ENCODE measurements around the gene GPSM3. TPM values are rescaled to one million over a fixed set of nuclear protein-coding genes. Genes with fewer than 3 reads are reported as not detected.
A peak's percentile ranks its signal among the peaks of the same experiment; 100 is the strongest.

The GPSM3 gene
- total and polyA plus RNA-seq, 2 of the 13 experiments (the other 11 are each of a cell fraction or from before 2014, with no cell fraction given): 0.18 to 6.2 TPM

DNA sequence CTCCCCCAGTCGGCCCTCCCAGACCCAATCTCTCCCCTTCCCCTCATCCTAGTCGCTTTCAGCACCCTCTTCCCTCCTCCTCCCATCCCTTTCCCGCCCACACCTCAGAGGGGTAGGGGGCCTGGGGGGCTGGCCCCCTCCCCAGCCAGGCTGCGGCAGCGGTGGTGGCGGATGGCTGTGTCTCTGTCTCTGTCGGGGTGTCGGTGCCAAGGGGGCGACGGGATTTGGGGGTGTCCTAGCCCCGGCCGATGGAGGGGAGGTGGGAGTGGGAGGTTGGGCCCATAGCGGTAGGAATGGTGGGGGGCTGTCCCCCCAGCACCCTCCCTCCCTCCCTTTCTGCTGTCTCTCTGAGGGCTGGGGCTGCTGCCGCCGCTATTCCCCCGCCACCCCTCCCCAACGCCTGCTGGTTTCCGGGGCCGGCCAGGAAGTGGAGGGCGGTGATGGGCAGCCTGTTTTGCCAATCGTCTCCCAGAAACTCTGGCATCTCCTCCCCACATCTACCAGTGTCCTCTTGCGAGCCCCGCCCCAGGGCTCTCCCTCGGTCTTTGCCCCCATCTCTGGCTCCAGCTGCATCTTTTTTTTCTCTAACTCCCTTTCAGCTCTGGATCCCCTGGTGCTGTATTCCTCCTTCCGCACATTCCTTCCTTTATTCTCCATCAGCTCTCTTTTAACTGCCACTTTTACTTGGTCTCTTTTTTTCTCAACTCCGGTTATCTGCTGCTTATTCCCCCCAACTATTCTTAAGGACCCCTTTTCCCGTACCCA, 16.6 kb downstream of the GPSM3 start, which contains the start of gene AGPAT1 (continued):
- peak; percentile 57; the same call in 1 of the 2 replicates for TF ChIP-seq ARNTL (CRISPR knock-in tag; IDR thresholded peaks at IDR 0.05)
- TF ChIP-seq ZNF562 (CRISPR knock-in tag; IDR thresholded peaks at IDR 0.05; ENCODE audit: borderline replicate concordance): no peak
- TF ChIP-seq ZNF549 (CRISPR knock-in tag; IDR thresholded peaks at IDR 0.05): no peak
- no peak for TF ChIP-seq PHF21A (CRISPR knock-in tag; IDR thresholded peaks at IDR 0.05)
- peak; percentile 70 for TF ChIP-seq HNRNPH1 (optimal IDR thresholded peaks at IDR 0.05; ENCODE audit: low read depth, low read length)
- TF ChIP-seq HIVEP1 (CRISPR knock-in tag; IDR thresholded peaks at IDR 0.05): peak; percentile 83
- TF ChIP-seq ZNF44 (CRISPR knock-in tag; IDR thresholded peaks at IDR 0.05): no peak
- peak; percentile 61; the same call in 1 of the 2 replicates for TF ChIP-seq ZFX (CRISPR knock-in tag; IDR thresholded peaks at IDR 0.05; ENCODE audit: low read depth)
- TF ChIP-seq ZNF816 (CRISPR knock-in tag; IDR thresholded peaks at IDR 0.05; ENCODE audit: borderline replicate concordance): no peak
- peak; percentile 59; the same call in 1 of the 2 replicates for TF ChIP-seq KDM3A (CRISPR knock-in tag; IDR thresholded peaks at IDR 0.05; ENCODE audit: low read depth)
- TF ChIP-seq, protein P1, sequence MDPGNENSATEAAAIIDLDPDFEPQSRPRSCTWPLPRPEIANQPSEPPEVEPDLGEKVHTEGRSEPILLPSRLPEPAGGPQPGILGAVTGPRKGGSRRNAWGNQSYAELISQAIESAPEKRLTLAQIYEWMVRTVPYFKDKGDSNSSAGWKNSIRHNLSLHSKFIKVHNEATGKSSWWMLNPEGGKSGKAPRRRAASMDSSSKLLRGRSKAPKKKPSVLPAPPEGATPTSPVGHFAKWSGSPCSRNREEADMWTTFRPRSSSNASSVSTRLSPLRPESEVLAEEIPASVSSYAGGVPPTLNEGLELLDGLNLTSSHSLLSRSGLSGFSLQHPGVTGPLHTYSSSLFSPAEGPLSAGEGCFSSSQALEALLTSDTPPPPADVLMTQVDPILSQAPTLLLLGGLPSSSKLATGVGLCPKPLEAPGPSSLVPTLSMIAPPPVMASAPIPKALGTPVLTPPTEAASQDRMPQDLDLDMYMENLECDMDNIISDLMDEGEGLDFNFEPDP (CRISPR knock-in tag; conservative IDR thresholded peaks at IDR 0.05): no peak
- TF ChIP-seq MTA1 (CRISPR knock-in tag; IDR thresholded peaks at IDR 0.05; ENCODE audit: borderline replicate concordance): peak; percentile 71; the same call in 1 of the 2 replicates
- TF ChIP-seq MYNN (CRISPR knock-in tag; IDR thresholded peaks at IDR 0.05; ENCODE audit: low read depth): no peak; the same call in 1 of the 2 replicates
- 0 out of 2 replicates have a peak, but pooled peaks have one; percentile 2 for TF ChIP-seq SRF (IDR thresholded peaks at IDR 0.05; ENCODE audit: low read depth, low read length)
- TF ChIP-seq SATB2 (CRISPR knock-in tag; IDR thresholded peaks at IDR 0.05): no peak
- TF ChIP-seq ZNF570 (CRISPR knock-in tag; IDR thresholded peaks at IDR 0.05; ENCODE audit: borderline replicate concordance): no peak
- no peak for TF ChIP-seq RARA (CRISPR knock-in tag; IDR thresholded peaks at IDR 0.05)
- TF ChIP-seq, protein P2, sequence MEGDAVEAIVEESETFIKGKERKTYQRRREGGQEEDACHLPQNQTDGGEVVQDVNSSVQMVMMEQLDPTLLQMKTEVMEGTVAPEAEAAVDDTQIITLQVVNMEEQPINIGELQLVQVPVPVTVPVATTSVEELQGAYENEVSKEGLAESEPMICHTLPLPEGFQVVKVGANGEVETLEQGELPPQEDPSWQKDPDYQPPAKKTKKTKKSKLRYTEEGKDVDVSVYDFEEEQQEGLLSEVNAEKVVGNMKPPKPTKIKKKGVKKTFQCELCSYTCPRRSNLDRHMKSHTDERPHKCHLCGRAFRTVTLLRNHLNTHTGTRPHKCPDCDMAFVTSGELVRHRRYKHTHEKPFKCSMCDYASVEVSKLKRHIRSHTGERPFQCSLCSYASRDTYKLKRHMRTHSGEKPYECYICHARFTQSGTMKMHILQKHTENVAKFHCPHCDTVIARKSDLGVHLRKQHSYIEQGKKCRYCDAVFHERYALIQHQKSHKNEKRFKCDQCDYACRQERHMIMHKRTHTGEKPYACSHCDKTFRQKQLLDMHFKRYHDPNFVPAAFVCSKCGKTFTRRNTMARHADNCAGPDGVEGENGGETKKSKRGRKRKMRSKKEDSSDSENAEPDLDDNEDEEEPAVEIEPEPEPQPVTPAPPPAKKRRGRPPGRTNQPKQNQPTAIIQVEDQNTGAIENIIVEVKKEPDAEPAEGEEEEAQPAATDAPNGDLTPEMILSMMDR (CRISPR knock-in tag; IDR thresholded peaks at IDR 0.05): no peak; the same call in 1 of the 2 replicates
- TF ChIP-seq FOXP1 (IDR thresholded peaks at IDR 0.05): no peak
- no peak for TF ChIP-seq FOXP1 (CRISPR knock-in tag; IDR thresholded peaks at IDR 0.05)
- TF ChIP-seq ZNF496 (CRISPR knock-in tag; IDR thresholded peaks at IDR 0.05; ENCODE audit: insufficient replicate concordance): no peak
- peak; percentile 70 for TF ChIP-seq PHF8 (CRISPR knock-in tag; IDR thresholded peaks at IDR 0.05)
- TF ChIP-seq, protein P3, sequence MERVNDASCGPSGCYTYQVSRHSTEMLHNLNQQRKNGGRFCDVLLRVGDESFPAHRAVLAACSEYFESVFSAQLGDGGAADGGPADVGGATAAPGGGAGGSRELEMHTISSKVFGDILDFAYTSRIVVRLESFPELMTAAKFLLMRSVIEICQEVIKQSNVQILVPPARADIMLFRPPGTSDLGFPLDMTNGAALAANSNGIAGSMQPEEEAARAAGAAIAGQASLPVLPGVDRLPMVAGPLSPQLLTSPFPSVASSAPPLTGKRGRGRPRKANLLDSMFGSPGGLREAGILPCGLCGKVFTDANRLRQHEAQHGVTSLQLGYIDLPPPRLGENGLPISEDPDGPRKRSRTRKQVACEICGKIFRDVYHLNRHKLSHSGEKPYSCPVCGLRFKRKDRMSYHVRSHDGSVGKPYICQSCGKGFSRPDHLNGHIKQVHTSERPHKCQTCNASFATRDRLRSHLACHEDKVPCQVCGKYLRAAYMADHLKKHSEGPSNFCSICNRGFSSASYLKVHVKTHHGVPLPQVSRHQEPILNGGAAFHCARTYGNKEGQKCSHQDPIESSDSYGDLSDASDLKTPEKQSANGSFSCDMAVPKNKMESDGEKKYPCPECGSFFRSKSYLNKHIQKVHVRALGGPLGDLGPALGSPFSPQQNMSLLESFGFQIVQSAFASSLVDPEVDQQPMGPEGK (CRISPR knock-in tag; IDR thresholded peaks at IDR 0.05): peak; percentile 90
- TF ChIP-seq, protein P4, sequence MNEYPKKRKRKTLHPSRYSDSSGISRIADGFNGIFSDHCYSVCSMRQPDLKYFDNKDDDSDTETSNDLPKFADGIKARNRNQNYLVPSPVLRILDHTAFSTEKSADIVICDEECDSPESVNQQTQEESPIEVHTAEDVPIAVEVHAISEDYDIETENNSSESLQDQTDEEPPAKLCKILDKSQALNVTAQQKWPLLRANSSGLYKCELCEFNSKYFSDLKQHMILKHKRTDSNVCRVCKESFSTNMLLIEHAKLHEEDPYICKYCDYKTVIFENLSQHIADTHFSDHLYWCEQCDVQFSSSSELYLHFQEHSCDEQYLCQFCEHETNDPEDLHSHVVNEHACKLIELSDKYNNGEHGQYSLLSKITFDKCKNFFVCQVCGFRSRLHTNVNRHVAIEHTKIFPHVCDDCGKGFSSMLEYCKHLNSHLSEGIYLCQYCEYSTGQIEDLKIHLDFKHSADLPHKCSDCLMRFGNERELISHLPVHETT (CRISPR knock-in tag; conservative IDR thresholded peaks at IDR 0.05): peak; percentile 11; the same call in 1 of the 2 replicates
- TF ChIP-seq ZNF225 (CRISPR knock-in tag; IDR thresholded peaks at IDR 0.05): no peak
